B cell (primary cell): Measurements from ENCODE around the gene COG5. TPM values are rescaled to one million over a fixed set of nuclear protein-coding genes. Genes with fewer than 3 reads are reported as not detected.

Experiments used
- ATAC-seq: fragments of 200-7000 bp; cut with Tn5 transposase; one replicate; pipeline ENCODE4 v1.10.0; 2021; ENCODE audit warnings: low read depth, mild to moderate bottlenecking, moderate number of reproducible peaks, moderate library complexity
- CTCF ChIA-PET: fragments of 350-600 bp; sonication (Branson Sonifier 250); formaldehyde crosslinking; loops from one replicate; lab custom pipeline; 2021; ENCODE audit warnings: antibody characterized with exemption, inconsistent platforms; lab: Charles Lee
- POLR2A ChIA-PET: fragments of 350-600 bp; sonication (Branson Sonifier 250); formaldehyde crosslinking; loops from one replicate; lab custom pipeline; 2021; ENCODE audit warnings: antibody characterized with exemption; lab: Charles Lee
- DNase-seq: peaks from one replicate; pipeline ENCODE4 v3.0.0; 2013
- H2AFZ ChIP-seq: 2 replicates; pipeline ENCODE4 v1.6.1; 2012; ENCODE audit warnings: mild to moderate bottlenecking, low read depth, low read length; ENCODE audit not compliant: insufficient read depth, poor library complexity, severe bottlenecking
- H3K27ac ChIP-seq, 2 donors: 1 replicate in 1 of 2; 2 replicates in 1 of 2; pipeline ENCODE4 v1.5.1; 2012 to 2013; ENCODE audit warnings: low read length in 2 of 2, mild to moderate bottlenecking in 2 of 2, moderate library complexity in 1 of 2
- H3K27me3 ChIP-seq, 4 experiments: fragments of 200-600 bp in 1 of 4; sonication (generic) in 1 of 4; replicated peaks in 1 of 4; 1 replicate in 2 of 4; 2 replicates in 2 of 4; pipeline versions ENCODE4 v1.6.1 to v1.7.0; 2013 to 2016; ENCODE audit warnings: low read length in 3 of 4, mild to moderate bottlenecking in 2 of 4, mixed read lengths in 1 of 4, moderate library complexity in 1 of 4; ENCODE audit not compliant: insufficient read depth in 4 of 4, control insufficient read depth in 3 of 4; ENCODE audit errors: control extremely low read depth in 1 of 4
- H3K36me3 ChIP-seq, 2 experiments: replicated peaks in 1 of 2; 1 replicate in 1 of 2; 2 replicates in 1 of 2; pipeline versions ENCODE4 v1.6.1 to v1.7.1; 2013; ENCODE audit warnings: low read length in 1 of 2; ENCODE audit not compliant: insufficient read depth in 2 of 2, control insufficient read depth in 1 of 2; ENCODE audit errors: control extremely low read depth in 1 of 2, extremely low read depth in 1 of 2
- H3K4me1 ChIP-seq, 2 donors: fragments of 200-600 bp in 1 of 2; sonication (generic) in 1 of 2; 1 replicate in 1 of 2; 2 replicates in 1 of 2; pipeline versions ENCODE4 v1.5.1 to v1.6.1; 2013 to 2017; ENCODE audit warnings: low read length in 2 of 2; ENCODE audit not compliant: control insufficient read depth in 2 of 2, insufficient read depth in 2 of 2
- H3K4me2 ChIP-seq: replicated peaks from 2 replicates; pipeline ENCODE3; 2012; ENCODE audit warnings: mild to moderate bottlenecking, low read depth, low read length; ENCODE audit not compliant: poor library complexity, severe bottlenecking
- H3K4me3 ChIP-seq, 5 experiments: fragments of 200-600 bp in 1 of 5; sonication (generic) in 1 of 5; 1 replicate in 3 of 5; 2 replicates in 2 of 5; pipeline versions ENCODE4 v1.5.1 to v1.7.0; 2011 to 2016; ENCODE audit warnings: low read length in 4 of 5, mild to moderate bottlenecking in 4 of 5, low read depth in 2 of 5, control low read depth in 1 of 5, moderate library complexity in 1 of 5; ENCODE audit not compliant: insufficient read depth in 1 of 5; ENCODE audit errors: control extremely low read depth in 1 of 5, extremely low read depth in 1 of 5
- H3K79me2 ChIP-seq: fragments of 200-600 bp; sonication (generic); one replicate; pipeline ENCODE4 v1.6.0; 2016; ENCODE audit warnings: low read length; ENCODE audit not compliant: control insufficient read depth, insufficient read depth
- H3K9ac ChIP-seq: fragments of 200-600 bp; sonication (generic); 2 replicates; pipeline ENCODE4 v1.6.1; 2017; ENCODE audit warnings: mild to moderate bottlenecking, low read length, moderate library complexity
- H3K9me3 ChIP-seq, 3 donors: one replicate each; pipeline versions ENCODE4 v1.6.1 to v1.7.1; 2013; ENCODE audit warnings: low read length in 2 of 3; ENCODE audit not compliant: control insufficient read depth in 2 of 3, insufficient read depth in 1 of 3; ENCODE audit errors: control extremely low read depth in 1 of 3
- H4K20me1 ChIP-seq: 2 replicates; pipeline ENCODE4 v1.6.0; 2012; ENCODE audit warnings: mild to moderate bottlenecking, low read length; ENCODE audit not compliant: insufficient read depth, control insufficient read depth, poor library complexity, severe bottlenecking
- H3K27ac Mint-ChIP-seq: one replicate; pipeline ENCODE4 v1.8.0; 2021; ENCODE audit warnings: mixed read lengths
- H3K27me3 Mint-ChIP-seq: one replicate; pipeline ENCODE4 v1.8.0; 2021; ENCODE audit warnings: mixed read lengths
- H3K4me1 Mint-ChIP-seq: one replicate; pipeline ENCODE4 v1.8.0; 2021; ENCODE audit warnings: mixed read lengths
- H3K4me3 Mint-ChIP-seq: one replicate; pipeline ENCODE4 v1.8.0; 2021; ENCODE audit warnings: mixed read lengths
- H3K9me3 Mint-ChIP-seq: one replicate; pipeline ENCODE4 v1.8.0; 2022; ENCODE audit warnings: mixed read lengths; ENCODE audit not compliant: insufficient read depth
- EZH2 ChIP-seq: IDR thresholded peaks from 2 replicates; pipeline ENCODE4 v1.6.1; 2012; ENCODE audit warnings: borderline replicate concordance, low read depth, mild to moderate bottlenecking, moderate library complexity, low read length; ENCODE audit not compliant: insufficient read depth, poor library complexity, severe bottlenecking
- WGBS: methylation state at CpG from one replicate; pipeline ENCODE4 v1.1.5; 2013; ENCODE audit warnings: missing lambda C conversion rate; ENCODE audit not compliant: insufficient coverage; 5-methylcytosine and 5-hydroxymethylcytosine counted together
- intact Hi-C: fragments of 100-400 bp; cut with micrococcal nuclease; formaldehyde crosslinking; loops from one replicate; pipeline ENCODE4 v1.10.0; 2022
- polyA plus RNA-seq: library from polyadenylated mRNA; depleted of rRNA; stranded (reverse); fragments of >200 nt; gene quantifications from 2 replicates; pipeline ENCODE4 v1.2.3, GENCODE V29; 2012
- total RNA-seq, 2 donors: library from RNA; stranded (reverse); fragments of 120-200 nt in 1 of 2; gene quantifications; 1 replicate in 1 of 2; 2 replicates in 1 of 2; pipeline versions ENCODE4 v1.2.3 to v1.2.4, GENCODE V29; 2013 to 2022
- TF ChIP-seq, protein P1 (sequence below): fragments of 200-600 bp; IDR thresholded peaks from one replicate; pipeline ENCODE4 v1.8.0; 2022; ENCODE audit warnings: antibody characterized with exemption, mild to moderate bottlenecking

COG5 gene
- total and polyA plus RNA-seq, 2 donors (not counting 1 experiment from before 2014, with no cell fraction given): 7.0 to 73.0 TPM

DNA sequence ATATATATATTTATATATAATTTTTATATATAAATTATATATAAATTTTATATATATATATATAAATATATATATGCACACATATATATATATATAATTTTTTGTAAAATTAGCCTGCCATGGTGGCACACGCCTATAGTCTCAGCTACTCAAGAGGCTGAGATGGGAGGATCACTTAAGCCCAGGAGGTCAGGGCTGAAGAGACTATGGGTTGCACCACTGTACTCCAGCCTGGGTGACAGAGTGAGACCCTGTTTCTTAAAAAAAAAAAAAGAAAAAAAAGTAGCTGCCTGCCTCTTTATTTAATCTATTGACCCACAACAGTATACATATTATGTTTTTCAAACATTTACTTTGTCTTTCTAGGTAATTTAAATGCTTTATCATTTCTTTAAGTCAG is 35.5 kb upstream of the COG5 start:
- WGBS: no CpG with 5 or more reads among the region's 1 CpG
- ATAC-seq (no peak), DNase-seq (no peak)
- Histone ChIP-seq H3K27ac (no peak overlapping the region), H3K9me3 (no peaks in the 10 kb centered on the region), H4K20me1 (no peaks in the 10 kb centered on the region), H3K4me2 (no peak overlapping the region), H3K79me2 (no peaks in the 10 kb centered on the region), H3K27me3 (no peaks in the 10 kb centered on the region), H2AFZ (no peak overlapping the region), H3K36me3 (peaks cover 7 to 19% of the 10 kb centered on the region in 2 experiments), H3K4me1 (no peaks in the 10 kb centered on the region), H3K9ac (no peak overlapping the region), H3K4me3 (no peak overlapping the region)
- Mint-ChIP-seq H3K4me1 (no peaks in the 10 kb centered on the region), H3K27ac (no peak overlapping the region), H3K27me3 (no peaks in the 10 kb centered on the region), H3K9me3 (no peaks in the 10 kb centered on the region), H3K4me3 (no peak overlapping the region)
- CTCF ChIA-PET: interaction anchor here (0.7 to 3.4 kb wide), 2 partner anchors 63 to 127 kb away, joined by 3 to 11 read pairs; no protein-coding TSS in a partner anchor
- POLR2A ChIA-PET: no interaction called here
- TF ChIP-seq, protein P1, sequence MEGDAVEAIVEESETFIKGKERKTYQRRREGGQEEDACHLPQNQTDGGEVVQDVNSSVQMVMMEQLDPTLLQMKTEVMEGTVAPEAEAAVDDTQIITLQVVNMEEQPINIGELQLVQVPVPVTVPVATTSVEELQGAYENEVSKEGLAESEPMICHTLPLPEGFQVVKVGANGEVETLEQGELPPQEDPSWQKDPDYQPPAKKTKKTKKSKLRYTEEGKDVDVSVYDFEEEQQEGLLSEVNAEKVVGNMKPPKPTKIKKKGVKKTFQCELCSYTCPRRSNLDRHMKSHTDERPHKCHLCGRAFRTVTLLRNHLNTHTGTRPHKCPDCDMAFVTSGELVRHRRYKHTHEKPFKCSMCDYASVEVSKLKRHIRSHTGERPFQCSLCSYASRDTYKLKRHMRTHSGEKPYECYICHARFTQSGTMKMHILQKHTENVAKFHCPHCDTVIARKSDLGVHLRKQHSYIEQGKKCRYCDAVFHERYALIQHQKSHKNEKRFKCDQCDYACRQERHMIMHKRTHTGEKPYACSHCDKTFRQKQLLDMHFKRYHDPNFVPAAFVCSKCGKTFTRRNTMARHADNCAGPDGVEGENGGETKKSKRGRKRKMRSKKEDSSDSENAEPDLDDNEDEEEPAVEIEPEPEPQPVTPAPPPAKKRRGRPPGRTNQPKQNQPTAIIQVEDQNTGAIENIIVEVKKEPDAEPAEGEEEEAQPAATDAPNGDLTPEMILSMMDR: no peak
- no peak for TF ChIP-seq EZH2
- intact Hi-C loops: no loop called here

DNA sequence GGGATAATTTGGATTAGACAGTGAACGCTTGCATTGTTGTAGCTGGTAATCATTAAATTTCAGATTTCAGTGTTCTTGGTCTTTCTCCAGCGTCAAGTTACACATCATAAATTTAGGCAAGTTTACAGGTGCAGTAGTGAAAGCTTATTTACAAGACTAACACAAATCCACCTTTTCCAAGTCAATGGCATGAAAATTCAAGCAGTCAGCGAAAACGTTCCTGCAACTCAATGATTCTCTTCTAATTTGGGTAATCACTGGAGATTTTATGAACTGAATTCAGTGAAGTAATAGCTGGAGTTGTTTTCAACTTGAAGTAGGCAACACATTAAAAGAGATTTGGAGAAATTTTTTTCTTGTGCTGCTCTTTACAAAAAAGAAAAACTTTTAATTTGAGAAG is 34.2 kb upstream of the COG5 start:
- no peak overlapping the region for H3K27ac Mint-ChIP-seq
- peaks cover 7 to 19% of the 10 kb centered on the region in 2 experiments for H3K36me3 ChIP-seq
- H3K4me3 ChIP-seq: no peak overlapping the region
- H3K27me3 ChIP-seq: no peaks in the 10 kb centered on the region
- no peak for TF ChIP-seq EZH2
- TF ChIP-seq, protein P1: no peak
- ChIA-PET POLR2A (no interaction called here), CTCF (interaction anchor here (1.4 to 1.6 kb wide), 2 partner anchors 22 to 64 kb away, joined by 4 read pairs; no protein-coding TSS in a partner anchor)
- no peak overlapping the region for H3K4me2 ChIP-seq
- H3K9ac ChIP-seq: no peak overlapping the region
- H2AFZ ChIP-seq: no peak overlapping the region
- intact Hi-C loops: no loop called here
- no peak overlapping the region for H3K4me3 Mint-ChIP-seq
- H3K27me3 Mint-ChIP-seq: no peaks in the 10 kb centered on the region
- H3K27ac ChIP-seq: no peak overlapping the region
- DNase-seq: no peak
- H3K4me1 Mint-ChIP-seq: no peaks in the 10 kb centered on the region
- ATAC-seq: no peak
- no peaks in the 10 kb centered on the region for H3K4me1 ChIP-seq
- no peaks in the 10 kb centered on the region for H4K20me1 ChIP-seq
- WGBS: no CpG with 5 or more reads among the region's 4 CpGs
- H3K9me3 Mint-ChIP-seq: no peaks in the 10 kb centered on the region
- H3K9me3 ChIP-seq: no peaks in the 10 kb centered on the region
- no peaks in the 10 kb centered on the region for H3K79me2 ChIP-seq
